ENCODE data around the gene ENPEP. TPM values are rescaled to one million over a fixed set of nuclear protein-coding genes. Genes with fewer than 3 reads are reported as not detected.

The ENPEP gene
- total RNA-seq, 2 experiments from 2014 or later, result not detected

- no peak for DNase-seq
- Mint-ChIP-seq H3K36me3 (ENCODE audit: low read depth) (no peaks in the 10 kb centered on the region), H3K9me3 (peaks cover 8% of the 10 kb centered on the region), H3K4me1 (ENCODE audit: low read depth) (no peaks in the 10 kb centered on the region), H3K27me3 (ENCODE audit: low read depth) (peaks cover 12% of the 10 kb centered on the region), H3K4me3 (no peak overlapping the region), H3K27ac (no peak overlapping the region)
- intact Hi-C loops (cut with micrococcal nuclease), result no loop called here
- CTCF ChIA-PET, result interaction anchor here (0.6 kb wide), 1 partner anchor 1374 kb away, joined by 3 read pairs; no protein-coding TSS in a partner anchor
Observed at GRCh38 chr4:110596431-110596830, 120.5 kb downstream of the ENPEP start.

DNA sequence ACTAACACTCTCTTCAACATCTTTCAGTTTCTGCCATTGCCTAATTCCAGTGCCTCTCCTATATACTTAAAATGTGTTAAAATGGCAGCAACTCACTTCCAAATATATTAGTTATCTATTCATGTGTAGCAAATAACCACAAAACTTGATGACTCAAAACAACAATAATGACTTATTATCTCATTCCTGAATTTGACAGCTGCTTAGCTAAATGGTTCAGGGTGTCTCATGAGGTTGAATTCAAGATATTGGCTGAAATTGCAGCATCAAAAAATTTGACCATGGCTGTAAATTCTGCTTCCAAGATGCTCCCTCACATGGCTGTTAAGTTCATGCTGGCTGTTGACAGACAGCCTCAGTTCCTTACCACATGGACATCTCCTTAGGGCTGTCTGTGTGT is 121.6 kb downstream of the ENPEP start:
- no peaks in the 10 kb centered on the region for H3K36me3 Mint-ChIP-seq (ENCODE audit: low read depth)
- H3K4me1 Mint-ChIP-seq (ENCODE audit: low read depth), result no peaks in the 10 kb centered on the region
- H3K4me3 Mint-ChIP-seq, result no peak overlapping the region
- peaks cover 8% of the 10 kb centered on the region for H3K9me3 Mint-ChIP-seq
- peaks cover 12% of the 10 kb centered on the region for H3K27me3 Mint-ChIP-seq (ENCODE audit: low read depth)
- no peak for DNase-seq
- intact Hi-C loops (cut with micrococcal nuclease), result no loop called here
- no peak overlapping the region for H3K27ac Mint-ChIP-seq
- CTCF ChIA-PET, result no interaction called here

GRCh38 chr4:110602061-110602460 is 126.1 kb downstream of the ENPEP start:
- Mint-ChIP-seq H3K36me3 (ENCODE audit: low read depth) (no peaks in the 10 kb centered on the region), H3K4me1 (ENCODE audit: low read depth) (no peaks in the 10 kb centered on the region), H3K27ac (no peak overlapping the region), H3K9me3 (no peaks in the 10 kb centered on the region), H3K27me3 (ENCODE audit: low read depth) (peaks cover 25% of the 10 kb centered on the region), H3K4me3 (no peak overlapping the region)
- no peak for DNase-seq
- intact Hi-C loops (cut with micrococcal nuclease), result no loop called here
- CTCF ChIA-PET, result no interaction called here

DNA sequence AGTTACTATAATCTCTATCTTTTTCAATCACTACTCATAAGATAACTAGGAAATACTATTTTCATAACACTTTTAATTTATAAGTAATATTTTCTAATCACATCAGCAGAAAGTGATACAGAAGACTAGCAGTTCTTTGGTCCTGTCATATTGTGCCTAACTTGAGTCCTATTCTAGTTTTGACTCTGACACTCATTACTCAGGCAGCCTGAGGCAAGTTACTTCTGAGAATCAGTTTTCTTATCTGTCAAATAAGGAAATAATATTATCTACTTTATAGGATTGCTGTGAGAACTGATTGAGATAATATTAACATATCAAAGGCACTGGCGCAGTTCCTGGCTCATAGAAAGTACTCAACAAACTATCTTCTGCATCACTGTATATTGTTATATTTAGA is 129.1 kb downstream of the ENPEP start:
- H3K27me3 Mint-ChIP-seq (ENCODE audit: low read depth), result peaks cover 36% of the 10 kb centered on the region
- CTCF ChIA-PET, result no interaction called here
- H3K27ac Mint-ChIP-seq, result no peak overlapping the region
- no peaks in the 10 kb centered on the region for H3K9me3 Mint-ChIP-seq
- no peaks in the 10 kb centered on the region for H3K36me3 Mint-ChIP-seq (ENCODE audit: low read depth)
- intact Hi-C loops (cut with micrococcal nuclease), result no loop called here
- H3K4me3 Mint-ChIP-seq, result no peak overlapping the region
- no peaks in the 10 kb centered on the region for H3K4me1 Mint-ChIP-seq (ENCODE audit: low read depth)
- DNase-seq, result no peak

DNA sequence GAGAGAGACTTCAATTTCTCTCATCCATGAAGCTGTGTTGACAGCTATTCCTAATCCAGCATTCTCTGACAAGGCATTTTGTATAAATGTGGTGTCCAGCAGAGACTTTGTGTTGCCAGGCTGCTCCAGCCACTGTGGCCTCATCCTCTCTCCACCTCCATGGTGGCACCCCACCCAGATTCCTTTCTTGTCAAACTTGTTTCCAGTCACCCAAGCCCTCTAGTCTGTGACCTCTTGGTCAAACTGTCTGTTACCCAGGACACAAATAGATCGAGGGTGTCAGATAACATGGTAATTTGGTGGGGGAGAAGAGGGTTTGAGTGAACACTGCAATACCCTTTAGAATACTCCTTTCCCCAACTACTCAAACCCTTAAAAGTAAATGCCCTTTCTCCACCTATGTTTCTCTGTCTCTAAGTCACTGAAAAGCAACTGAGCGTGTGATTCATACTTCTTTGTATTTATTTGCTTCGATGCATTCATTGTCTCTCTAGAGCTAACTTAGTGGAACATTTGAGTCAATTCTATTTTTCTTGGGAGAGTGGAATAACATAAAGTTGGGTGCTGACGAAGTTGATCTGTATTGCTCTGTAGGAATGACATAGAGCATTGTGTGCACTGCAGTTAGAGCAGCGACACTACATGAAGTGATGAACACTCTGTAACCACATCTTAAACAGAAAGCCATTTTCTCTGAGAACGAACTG is 133.2 kb downstream of the ENPEP start:
- H3K27me3 Mint-ChIP-seq (ENCODE audit: low read depth), result peaks cover 54% of the 10 kb centered on the region
- no peak overlapping the region for H3K27ac Mint-ChIP-seq
- H3K36me3 Mint-ChIP-seq (ENCODE audit: low read depth), result no peaks in the 10 kb centered on the region
- CTCF ChIA-PET, result no interaction called here
- intact Hi-C loops (cut with micrococcal nuclease), result no loop called here
- H3K9me3 Mint-ChIP-seq, result no peaks in the 10 kb centered on the region
- H3K4me3 Mint-ChIP-seq, result no peak overlapping the region
- peaks cover 8% of the 10 kb centered on the region for H3K4me1 Mint-ChIP-seq (ENCODE audit: low read depth)
- no peak for DNase-seq

GRCh38 chr4:110610620-110610939 is 134.6 kb downstream of the ENPEP start:
- Mint-ChIP-seq H3K9me3 (peaks cover 2% of the 10 kb centered on the region), H3K27me3 (ENCODE audit: low read depth) (peaks cover 63% of the 10 kb centered on the region), H3K27ac (no peak overlapping the region), H3K4me1 (ENCODE audit: low read depth) (peaks cover 12% of the 10 kb centered on the region), H3K4me3 (no peak overlapping the region), H3K36me3 (ENCODE audit: low read depth) (no peaks in the 10 kb centered on the region)
- no peak for DNase-seq
- CTCF ChIA-PET, result no interaction called here
- intact Hi-C loops (cut with micrococcal nuclease), result no loop called here

- CTCF ChIA-PET, result interaction anchor here (0.6 kb wide), 1 partner anchor 1862 kb away, joined by 4 read pairs; no protein-coding TSS in a partner anchor
- H3K27me3 Mint-ChIP-seq (ENCODE audit: low read depth), result peaks cover 69% of the 10 kb centered on the region
- H3K27ac Mint-ChIP-seq, result no peak overlapping the region
Observed at GRCh38 chr4:110610940-110611831, 135.2 kb downstream of the ENPEP start.

GRCh38 chr4:110611968-110612447 is 136.1 kb downstream of the ENPEP start:
- intact Hi-C loops (cut with micrococcal nuclease), result no loop called here
- Mint-ChIP-seq H3K4me1 (ENCODE audit: low read depth) (peaks cover 18% of the 10 kb centered on the region), H3K27ac (no peak overlapping the region), H3K36me3 (ENCODE audit: low read depth) (no peaks in the 10 kb centered on the region), H3K27me3 (ENCODE audit: low read depth) (peaks cover 75% of the 10 kb centered on the region), H3K9me3 (peaks cover 2% of the 10 kb centered on the region), H3K4me3 (no peak overlapping the region)
- CTCF ChIA-PET, result no interaction called here
- no peak for DNase-seq

More at GRCh38 chr4:110610940-110611831, 135.2 kb downstream of the ENPEP start:
- no peak overlapping the region for H3K4me3 Mint-ChIP-seq
- intact Hi-C loops (cut with micrococcal nuclease), result no loop called here
- peaks cover 2% of the 10 kb centered on the region for H3K9me3 Mint-ChIP-seq
- H3K36me3 Mint-ChIP-seq (ENCODE audit: low read depth), result no peaks in the 10 kb centered on the region
- no peak for DNase-seq
- peaks cover 17% of the 10 kb centered on the region for H3K4me1 Mint-ChIP-seq (ENCODE audit: low read depth)

DNA sequence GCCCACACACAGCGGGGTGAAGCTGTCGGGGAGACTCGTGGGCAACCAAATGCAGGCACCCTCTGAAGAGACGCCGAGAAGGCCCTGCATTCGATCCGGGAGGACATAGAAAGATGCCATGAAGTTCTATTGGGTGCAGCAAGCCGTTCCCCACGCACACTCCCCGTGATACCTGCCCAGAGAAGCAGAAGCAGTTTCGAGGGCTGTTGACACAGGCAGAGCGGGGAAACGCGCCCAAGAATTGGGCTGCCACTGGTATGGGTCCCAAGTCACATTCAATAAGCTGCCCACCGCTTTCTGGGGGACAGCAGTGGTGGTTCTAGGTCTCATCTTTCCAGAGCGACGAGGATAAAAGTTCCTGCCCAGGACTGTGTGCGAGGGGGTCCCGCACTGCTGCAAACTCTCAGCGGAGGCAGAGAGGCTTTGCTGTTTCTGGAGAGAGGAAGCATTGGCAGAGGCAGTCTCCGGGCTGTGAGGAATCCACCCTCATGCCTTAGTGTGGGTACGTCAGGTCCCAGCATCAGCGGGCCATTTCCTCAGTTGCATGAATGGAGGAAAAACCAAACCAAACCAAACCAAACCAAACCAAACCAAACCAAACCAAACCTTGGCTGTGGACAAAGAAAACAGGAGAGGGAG is 136.8 kb downstream of the ENPEP start:
- CTCF ChIA-PET, result no interaction called here
- Mint-ChIP-seq H3K4me3 (no peak overlapping the region), H3K4me1 (ENCODE audit: low read depth) (peaks cover 18% of the 10 kb centered on the region), H3K36me3 (ENCODE audit: low read depth) (no peaks in the 10 kb centered on the region), H3K9me3 (peaks cover 2% of the 10 kb centered on the region), H3K27ac (no peak overlapping the region), H3K27me3 (ENCODE audit: low read depth) (peaks cover 81% of the 10 kb centered on the region)
- intact Hi-C loops (cut with micrococcal nuclease), result no loop called here
- no peak for DNase-seq

DNA sequence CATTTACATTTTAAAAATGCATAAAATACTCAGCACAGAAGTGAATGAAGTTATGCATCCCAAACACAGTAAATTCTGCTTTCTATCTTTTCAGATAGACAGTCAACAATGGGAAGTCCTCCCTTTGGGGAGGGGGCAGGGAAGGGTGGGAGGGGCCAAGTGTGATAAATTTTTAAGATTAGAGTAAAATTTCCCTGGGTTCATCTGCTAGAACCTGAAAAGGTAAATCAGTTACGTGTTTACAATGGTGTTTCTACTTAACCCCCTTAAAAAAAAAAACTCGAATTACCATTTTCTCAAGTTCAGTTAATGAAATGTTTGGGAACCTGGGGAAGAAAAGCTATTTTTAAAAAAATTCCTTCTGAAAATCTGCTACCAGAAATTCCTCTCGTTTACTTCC is 137.8 kb downstream of the ENPEP start:
- no peak overlapping the region for H3K4me3 Mint-ChIP-seq
- intact Hi-C loops (cut with micrococcal nuclease), result no loop called here

DNA sequence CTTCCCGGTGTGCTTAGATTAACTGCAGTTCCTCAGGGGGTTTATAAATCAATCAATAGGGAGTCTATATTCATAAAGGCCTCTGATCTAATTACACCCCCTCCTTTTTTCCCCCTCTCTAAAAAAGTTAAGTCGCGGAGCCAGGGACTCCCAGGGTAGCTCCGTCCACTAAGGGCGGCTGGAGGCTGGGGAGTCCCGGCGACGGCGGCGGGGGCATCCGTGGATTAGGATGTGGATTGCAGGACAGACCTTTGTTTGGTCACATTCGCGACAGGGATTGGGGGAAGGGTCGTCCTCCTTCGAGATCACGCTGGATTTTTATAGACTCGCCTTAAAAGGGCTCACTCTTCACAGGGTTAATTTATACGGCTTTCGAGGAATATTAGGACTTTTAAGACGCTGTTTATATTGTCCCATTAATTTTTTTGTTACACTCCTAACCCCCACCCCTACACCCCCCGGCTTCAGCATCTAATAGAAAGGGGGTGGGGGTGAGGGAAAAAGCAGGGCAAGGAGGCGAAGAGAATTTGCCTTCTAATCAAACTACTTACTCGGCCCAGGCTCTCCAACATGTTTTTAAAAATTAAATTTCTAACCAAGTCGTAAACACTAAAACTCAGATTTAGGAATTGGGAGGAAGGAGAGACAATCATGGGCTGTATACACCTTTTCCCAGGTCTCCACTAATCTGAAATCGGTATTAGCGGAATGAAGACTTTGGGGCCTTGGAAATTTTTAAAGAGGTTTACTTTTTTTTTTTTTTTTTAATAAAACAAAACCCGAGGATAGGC is 138.4 kb downstream of the ENPEP start:
- peaks cover 5% of the 10 kb centered on the region for H3K36me3 Mint-ChIP-seq (ENCODE audit: low read depth)
- no peak overlapping the region for H3K27ac Mint-ChIP-seq
- peaks cover 80% of the 10 kb centered on the region for H3K27me3 Mint-ChIP-seq (ENCODE audit: low read depth)
- no peak for DNase-seq
- intact Hi-C loops (cut with micrococcal nuclease), result no loop called here
- H3K4me1 Mint-ChIP-seq (ENCODE audit: low read depth), result peaks cover 28% of the 10 kb centered on the region
- H3K9me3 Mint-ChIP-seq, result peaks cover 5% of the 10 kb centered on the region
- CTCF ChIA-PET, result interaction anchor here (0.6 kb wide), 1 partner anchor 241 kb away, joined by 3 read pairs; no protein-coding TSS in a partner anchor
- no peak overlapping the region for H3K4me3 Mint-ChIP-seq

More for the DNA sequence above, 137.8 kb downstream of the ENPEP start:
- peaks cover 25% of the 10 kb centered on the region for H3K4me1 Mint-ChIP-seq (ENCODE audit: low read depth)
- H3K27me3 Mint-ChIP-seq (ENCODE audit: low read depth), result peaks cover 82% of the 10 kb centered on the region
- H3K9me3 Mint-ChIP-seq, result peaks cover 5% of the 10 kb centered on the region
- DNase-seq, result no peak
- peaks cover 5% of the 10 kb centered on the region for H3K36me3 Mint-ChIP-seq (ENCODE audit: low read depth)
- CTCF ChIA-PET, result interaction anchor here (0.6 kb wide), 1 partner anchor 242 kb away, joined by 3 read pairs; no protein-coding TSS in a partner anchor
- no peak overlapping the region for H3K27ac Mint-ChIP-seq
